PC-9 (cell line): Measurements from ENCODE around the gene MMP25. TPM values are rescaled to one million over a fixed set of nuclear protein-coding genes. Genes with fewer than 3 reads are reported as not detected.
"Not testable (repeated sequence)": the region's sequence is repeated elsewhere in the genome, so short reads cannot be mapped to it uniquely, and the experiment has no call there.

Experiments
- BruUV-seq: library from RNA; stranded (reverse); fragments of 400-500 nt; replicated peaks from 2 replicates; lab custom pipeline; 2021; lab: Mats Ljungman, UMichigan
- CTCF ChIA-PET: fragments of 300-600 bp; sonication (Branson Sonifier 250); formaldehyde crosslinking; loops from one replicate; lab custom pipeline; 2022; ENCODE audit warnings: antibody characterized with exemption; lab: Charles Lee
- POLR2A ChIA-PET: fragments of 300-600 bp; sonication (Branson Sonifier 250); formaldehyde crosslinking; loops from one replicate; lab custom pipeline; 2022; ENCODE audit warnings: antibody characterized with exemption; ENCODE audit not compliant: unreplicated experiment; lab: Charles Lee
- DNase-seq, 2 experiments: peaks; one replicate each; pipeline versions ENCODE4 v3.0.0 to v3.0.0-alpha.2; 2015 to 2022; ENCODE audit warnings: mixed read lengths in 1 of 2
- H2AFZ ChIP-seq: fragments of 200-600 bp; sonication (generic); 2 replicates; pipeline ENCODE4 v1.8.1; 2017; ENCODE audit warnings: antibody characterized with exemption
- H3F3A ChIP-seq: fragments of 200-600 bp; sonication (generic); 2 replicates; pipeline ENCODE4 v1.8.1; 2017; ENCODE audit warnings: antibody characterized with exemption, mild to moderate bottlenecking, low read depth; ENCODE audit not compliant: insufficient read depth
- H3K27ac ChIP-seq: fragments of 200-600 bp; sonication (generic); 2 replicates; pipeline ENCODE4 v1.6.1; 2016; ENCODE audit warnings: mixed run types
- H3K27me3 ChIP-seq: fragments of 200-600 bp; sonication (generic); 2 replicates; pipeline ENCODE4 v1.6.1; 2016; ENCODE audit warnings: low read depth, mixed run types; ENCODE audit not compliant: insufficient read depth
- H3K36me3 ChIP-seq: fragments of 200-600 bp; sonication (generic); 2 replicates; pipeline ENCODE4 v1.6.1; 2016; ENCODE audit warnings: low read depth, mixed run types
- H3K4me1 ChIP-seq: fragments of 200-600 bp; sonication (generic); replicated peaks from 2 replicates; pipeline ENCODE4 v1.6.1; 2016; ENCODE audit warnings: mixed run types; ENCODE audit not compliant: insufficient read depth
- H3K4me2 ChIP-seq: fragments of 200-600 bp; sonication (generic); 2 replicates; pipeline ENCODE4 v1.6.1; 2017; ENCODE audit warnings: mixed run types
- H3K4me3 ChIP-seq: fragments of 200-600 bp; sonication (generic); 2 replicates; pipeline ENCODE4 v1.6.1; 2016; ENCODE audit warnings: mixed run types
- H3K79me2 ChIP-seq: fragments of 200-600 bp; sonication (generic); 2 replicates; pipeline ENCODE4 v1.6.1; 2017; ENCODE audit warnings: low read depth, mixed run types
- H3K9me2 ChIP-seq: fragments of 200-600 bp; sonication (generic); 2 replicates; pipeline ENCODE4 v1.8.1; 2017; ENCODE audit warnings: mild to moderate bottlenecking; ENCODE audit not compliant: insufficient read depth
- H3K9me3 ChIP-seq: fragments of 200-600 bp; sonication (generic); 2 replicates; pipeline ENCODE4 v1.8.1; 2016; ENCODE audit warnings: low read depth; ENCODE audit not compliant: insufficient read depth
- H4K20me1 ChIP-seq: fragments of 200-600 bp; sonication (generic); 2 replicates; pipeline ENCODE4 v1.8.1; 2017; ENCODE audit not compliant: insufficient read depth
- CTCF ChIP-seq: fragments of 200-600 bp; sonication (generic); conservative IDR thresholded peaks from 2 replicates; pipeline ENCODE4 v1.6.1; 2017; ENCODE audit warnings: mixed run types, antibody characterized with exemption, mild to moderate bottlenecking, moderate library complexity
- EZH2 ChIP-seq: fragments of 200-600 bp; sonication (generic); IDR thresholded peaks from 2 replicates; pipeline ENCODE4 v1.8.0; 2017; ENCODE audit warnings: antibody characterized with exemption, low read depth
- intact Hi-C: fragments of 100-400 bp; cut with micrococcal nuclease; formaldehyde crosslinking; loops from one replicate; pipeline ENCODE4 v1.10.0; 2022; ENCODE audit not compliant: unreplicated experiment
- total RNA-seq: library from RNA; stranded (reverse); gene quantifications from 2 replicates; pipeline ENCODE4 v1.2.3, GENCODE V29; 2021

Gene MMP25
- total RNA-seq, 1 experiment from 2014 or later: 0.83 TPM

- no peak for TF ChIP-seq EZH2
- no peak for TF ChIP-seq CTCF
- no TSS peak for BruUV-seq
- intact Hi-C loops: no loop called here
These were observed 5.1 kb downstream of the MMP25 start for GRCh38 chr16:3051494-3051893.

DNA sequence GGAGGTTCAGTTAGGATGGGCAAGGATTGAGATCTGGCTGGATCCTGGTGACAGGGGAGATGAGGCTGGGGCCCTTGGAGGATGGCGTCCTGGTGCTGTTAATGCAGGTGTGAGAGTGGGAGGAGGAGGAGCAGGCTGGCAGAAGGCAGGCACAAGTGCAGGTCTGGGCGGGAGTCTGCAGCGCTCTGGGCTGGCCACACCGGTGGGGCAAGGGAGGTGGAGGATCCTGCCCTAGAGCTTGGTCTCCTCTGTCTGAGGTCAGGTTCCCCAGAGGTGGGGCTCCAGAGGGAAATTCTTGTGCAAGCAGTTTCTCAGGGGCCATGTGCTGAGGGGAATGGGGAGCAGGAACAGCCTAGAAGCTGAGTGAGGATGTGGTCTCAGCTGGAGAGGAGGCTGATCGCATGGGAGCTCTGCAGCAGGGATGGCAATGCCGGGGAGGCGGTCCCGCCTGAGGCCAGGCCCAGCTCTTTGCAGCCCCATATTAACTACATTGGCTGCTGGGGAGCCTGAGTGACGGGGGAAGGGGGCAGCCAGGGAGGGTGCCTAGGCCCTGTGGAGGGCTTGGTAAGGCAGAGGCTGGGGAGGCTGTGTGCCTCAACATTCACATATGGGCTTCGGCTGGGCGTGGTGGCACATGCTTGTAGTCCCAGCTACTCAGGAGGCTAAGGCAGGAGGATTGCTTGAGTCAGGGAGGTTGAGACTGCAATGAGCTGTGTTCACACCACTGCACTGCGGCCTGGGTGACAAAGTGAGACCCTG is 6.4 kb downstream of the MMP25 start:
- H3K9me3 ChIP-seq, POLR2A ChIA-PET, H3K27ac ChIP-seq, H3K4me1 ChIP-seq, H4K20me1 ChIP-seq, H2AFZ ChIP-seq, H3K36me3 ChIP-seq, H3K9me2 ChIP-seq, H3K4me2 ChIP-seq, BruUV-seq, H3F3A ChIP-seq, intact Hi-C loops, DNase-seq, CTCF ChIA-PET, H3K79me2 ChIP-seq, H3K27me3 ChIP-seq, H3K4me3 ChIP-seq: not testable (repeated sequence)

More at GRCh38 chr16:3051494-3051893, 5.1 kb downstream of the MMP25 start:
- H3K9me3 ChIP-seq: no peaks in the 10 kb centered on the region
- H3K27ac ChIP-seq: no peak overlapping the region
- H3K4me3 ChIP-seq: no peak overlapping the region
- no peaks in the 10 kb centered on the region for H3K36me3 ChIP-seq
- H3K4me2 ChIP-seq: no peak overlapping the region
- H3K79me2 ChIP-seq: no peaks in the 10 kb centered on the region
- no peaks in the 10 kb centered on the region for H3K9me2 ChIP-seq
- H2AFZ ChIP-seq: no peak overlapping the region
- DNase-seq: no peak
- no peaks in the 10 kb centered on the region for H3K4me1 ChIP-seq
- peaks cover 2% of the 10 kb centered on the region; the same call in 1 of the 2 replicates for H3F3A ChIP-seq
- POLR2A ChIA-PET: no interaction called here
- CTCF ChIA-PET: interaction anchor here (0.5 to 1.1 kb wide), 2 partner anchors 8 to 20 kb away, joined by 3 read pairs; no protein-coding TSS in a partner anchor
- no peaks in the 10 kb centered on the region for H3K27me3 ChIP-seq
- no peaks in the 10 kb centered on the region for H4K20me1 ChIP-seq

- CTCF ChIA-PET, H3K4me1 ChIP-seq, H3F3A ChIP-seq, H3K36me3 ChIP-seq, H3K27me3 ChIP-seq, H3K79me2 ChIP-seq, H3K4me3 ChIP-seq, H3K9me2 ChIP-seq, H2AFZ ChIP-seq, DNase-seq, POLR2A ChIA-PET, H3K27ac ChIP-seq, H4K20me1 ChIP-seq, BruUV-seq, H3K9me3 ChIP-seq, H3K4me2 ChIP-seq, intact Hi-C loops: not testable (repeated sequence)
These were observed 7.0 kb downstream of the MMP25 start for GRCh38 chr16:3053330-3053710.

DNA sequence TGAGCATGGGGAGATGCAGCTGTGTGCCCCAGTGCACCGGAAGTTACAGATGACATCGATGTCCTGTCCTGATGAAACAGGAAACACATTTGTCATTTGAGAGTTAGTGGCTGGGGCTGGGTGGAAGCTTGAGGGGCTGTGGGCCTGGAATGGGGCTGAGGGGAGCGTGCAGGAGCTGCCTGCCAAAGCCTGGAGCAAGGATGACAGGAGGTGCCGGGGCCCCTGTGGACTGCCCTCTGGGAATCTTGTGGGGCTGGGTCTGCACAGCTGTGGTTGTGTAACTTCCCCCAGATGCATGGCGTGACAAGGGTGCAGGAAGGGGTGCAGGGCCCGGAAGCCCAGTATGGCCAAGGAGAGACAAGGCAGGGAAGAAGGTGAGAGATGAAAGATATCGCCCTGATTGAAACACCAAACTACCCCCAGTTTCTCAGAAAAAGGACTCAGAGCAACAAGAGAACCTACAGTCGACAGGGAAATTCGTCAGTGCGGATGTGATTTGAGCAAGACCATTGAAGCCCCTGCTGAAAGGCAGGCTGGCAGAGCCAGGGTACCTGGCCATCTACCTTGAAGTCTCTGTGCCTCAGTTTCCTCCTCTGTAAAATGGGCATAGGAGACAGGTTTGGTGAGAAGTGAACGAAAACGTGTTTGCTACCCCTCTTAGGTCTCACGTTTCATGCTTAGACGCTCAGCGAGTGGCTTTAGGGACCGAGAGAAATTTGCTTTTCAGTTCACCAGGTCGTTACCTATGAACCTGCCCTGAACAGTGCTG is 8.8 kb downstream of the MMP25 start:
- no peak for TF ChIP-seq EZH2
- TF ChIP-seq CTCF: no peak
- Histone ChIP-seq H3K27ac (no peak overlapping the region), H3K4me2 (no peak overlapping the region), H3K9me2 (no peaks in the 10 kb centered on the region), H3F3A (peaks cover 8% of the 10 kb centered on the region; the same call in 1 of the 2 replicates), H3K27me3 (no peaks in the 10 kb centered on the region), H3K36me3 (no peaks in the 10 kb centered on the region), H3K79me2 (no peaks in the 10 kb centered on the region), H3K4me1 (peaks cover 10% of the 10 kb centered on the region; the same call in 1 of the 2 replicates), H3K4me3 (no peak overlapping the region), H3K9me3 (no peaks in the 10 kb centered on the region), H4K20me1 (no peaks in the 10 kb centered on the region), H2AFZ (no peak overlapping the region)
- POLR2A ChIA-PET: no interaction called here
- no peak for DNase-seq
- intact Hi-C loops: loop anchor here (5.0 kb wide), 1 partner anchor 112 kb away; no protein-coding TSS in a partner anchor
- BruUV-seq: no TSS peak
- CTCF ChIA-PET: interaction anchor here (1.7 kb wide), 1 partner anchor 23 kb away, joined by 3 read pairs; no protein-coding TSS in a partner anchor

- CTCF ChIA-PET: interaction anchor here (0.6 to 1.7 kb wide), 2 partner anchors 24 to 77 kb away, joined by 3 to 6 read pairs; no protein-coding TSS in a partner anchor
- H3F3A ChIP-seq, H3K4me2 ChIP-seq, H3K9me2 ChIP-seq, H3K79me2 ChIP-seq, BruUV-seq, POLR2A ChIA-PET, H3K9me3 ChIP-seq, H2AFZ ChIP-seq, H3K27me3 ChIP-seq, H3K36me3 ChIP-seq, H3K4me3 ChIP-seq, DNase-seq, H3K27ac ChIP-seq, H4K20me1 ChIP-seq: not testable (repeated sequence)
- H3K4me1 ChIP-seq: peaks cover 10% of the 10 kb centered on the region; the same call in 1 of the 2 replicates
- intact Hi-C loops: loop anchor here (5.0 kb wide), 1 partner anchor 112 kb away; no protein-coding TSS in a partner anchor
These were observed 9.4 kb downstream of the MMP25 start for GRCh38 chr16:3055734-3056115.
